Naive B cell (primary cell): Measurements from ENCODE around the gene FCGR2B. TPM values are rescaled to one million over a fixed set of nuclear protein-coding genes. Genes with fewer than 3 reads are reported as not detected.
"Not testable (repeated sequence)": the region's sequence is repeated elsewhere in the genome, so short reads cannot be mapped to it uniquely, and the experiment has no call there.

ENCODE experiments used
- ATAC-seq, 2 donors: fragments of 150-1000 bp; cut with Tn5 transposase; 2 replicates each; pipeline ENCODE4 v1.10.0; 2021; ENCODE audit warnings: low read depth in 2 of 2, mild to moderate bottlenecking in 2 of 2, moderate library complexity in 2 of 2
- DNase-seq: peaks from one replicate; pipeline ENCODE4 v3.0.0; 2022
- H3K27ac Mint-ChIP-seq, 6 donors: one replicate each; pipeline ENCODE4 v1.8.0; 2020 to 2022; ENCODE audit warnings: mild to moderate bottlenecking in 6 of 6, mixed read lengths in 6 of 6, moderate library complexity in 5 of 6, inconsistent platforms in 2 of 6
- H3K27me3 Mint-ChIP-seq, 3 donors: one replicate each; pipeline ENCODE4 v1.8.0; 2021 to 2022; ENCODE audit warnings: mixed read lengths in 3 of 3, mild to moderate bottlenecking in 1 of 3
- H3K36me3 Mint-ChIP-seq, 2 donors: one replicate each; pipeline ENCODE4 v1.8.0; 2020 to 2022; ENCODE audit warnings: mixed read lengths in 2 of 2, inconsistent platforms in 1 of 2, mild to moderate bottlenecking in 1 of 2
- H3K4me1 Mint-ChIP-seq, 3 donors: one replicate each; pipeline ENCODE4 v1.8.0; 2020 to 2022; ENCODE audit warnings: mixed read lengths in 3 of 3, inconsistent platforms in 1 of 3, mild to moderate bottlenecking in 1 of 3, moderate library complexity in 1 of 3
- H3K4me3 Mint-ChIP-seq, 8 donors: one replicate each; pipeline ENCODE4 v1.8.0; 2020 to 2022; ENCODE audit warnings: mild to moderate bottlenecking in 8 of 8, mixed read lengths in 8 of 8, moderate library complexity in 8 of 8, inconsistent platforms in 2 of 8
- H3K9me3 Mint-ChIP-seq, 7 donors: one replicate each; pipeline ENCODE4 v1.8.0; 2020 to 2022; ENCODE audit warnings: mixed read lengths in 7 of 7, mild to moderate bottlenecking in 5 of 7, inconsistent platforms in 2 of 7, moderate library complexity in 1 of 7
- polyA plus RNA-seq, 6 donors: library from polyadenylated mRNA; unstranded; fragments of 300-500 nt; fragmentation: Illumina TruSeq; gene quantifications; one replicate each; pipeline ENCODE4 v1.2.3, GENCODE V29; 2021; ENCODE audit warnings: low read depth in 6 of 6

Gene FCGR2B
- polyA plus RNA-seq, 6 donors from 2014 or later: 232 to 404 (median 304) TPM

DNA sequence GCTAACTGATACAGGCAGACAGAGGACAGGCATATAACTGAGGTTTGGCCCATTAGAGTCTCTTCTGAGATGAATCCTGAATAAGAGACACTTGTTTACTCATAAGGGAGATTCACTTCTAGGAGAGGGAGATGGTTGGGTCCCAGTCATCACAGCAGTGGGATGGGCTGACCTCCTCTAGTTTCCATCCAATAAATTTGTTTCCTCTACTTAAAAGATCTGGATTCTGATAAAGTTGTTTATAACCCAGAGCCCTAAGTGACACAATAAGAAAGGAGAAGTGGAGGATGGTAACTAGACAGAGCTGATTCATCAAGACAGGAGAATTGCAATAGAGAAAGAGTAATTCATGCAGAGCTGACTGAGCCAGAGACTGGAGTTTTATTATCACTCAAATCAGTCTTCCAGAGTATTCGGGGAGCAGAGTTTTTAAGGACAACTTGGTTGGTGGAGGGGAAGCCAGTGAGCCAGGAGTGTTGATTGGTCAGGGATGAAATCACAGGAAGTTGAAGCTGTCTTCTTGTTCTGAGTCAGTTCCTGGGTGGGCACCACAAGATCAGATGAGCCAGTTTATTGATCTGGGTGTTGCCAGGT is 26.7 kb upstream of the FCGR2B start:
- H3K4me3 Mint-ChIP-seq: peak overlapping the region in 2 of 8 donors; percentile 12 to 39
- not testable (repeated sequence) for H3K27me3 Mint-ChIP-seq, H3K4me1 Mint-ChIP-seq, H3K27ac Mint-ChIP-seq, DNase-seq, H3K9me3 Mint-ChIP-seq, H3K36me3 Mint-ChIP-seq
- ATAC-seq: peak in 1 of 2 donors; percentile 42

DNA sequence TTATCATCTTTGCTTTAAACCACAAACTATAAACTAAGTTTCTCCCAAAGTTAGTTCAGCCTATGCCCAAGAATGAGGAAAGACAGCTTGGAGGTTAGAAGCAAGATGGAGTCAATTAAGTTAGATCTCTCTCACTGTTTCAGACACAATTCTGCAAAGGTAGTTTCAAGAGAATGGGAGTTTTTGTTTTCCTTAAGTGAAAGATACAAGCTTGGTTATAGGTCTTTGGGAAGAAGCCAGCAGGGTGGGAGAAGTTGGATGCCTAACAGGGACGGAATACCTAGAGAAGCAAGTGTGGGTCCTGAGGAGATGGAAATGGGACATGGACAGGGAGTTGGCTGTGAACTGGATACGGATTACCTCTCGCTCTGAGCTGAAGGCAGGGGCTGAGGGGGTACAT is 26.0 kb upstream of the FCGR2B start:
- H3K27ac Mint-ChIP-seq, ATAC-seq, H3K4me1 Mint-ChIP-seq, H3K36me3 Mint-ChIP-seq, DNase-seq, H3K9me3 Mint-ChIP-seq, H3K27me3 Mint-ChIP-seq, H3K4me3 Mint-ChIP-seq: not testable (repeated sequence)

DNA sequence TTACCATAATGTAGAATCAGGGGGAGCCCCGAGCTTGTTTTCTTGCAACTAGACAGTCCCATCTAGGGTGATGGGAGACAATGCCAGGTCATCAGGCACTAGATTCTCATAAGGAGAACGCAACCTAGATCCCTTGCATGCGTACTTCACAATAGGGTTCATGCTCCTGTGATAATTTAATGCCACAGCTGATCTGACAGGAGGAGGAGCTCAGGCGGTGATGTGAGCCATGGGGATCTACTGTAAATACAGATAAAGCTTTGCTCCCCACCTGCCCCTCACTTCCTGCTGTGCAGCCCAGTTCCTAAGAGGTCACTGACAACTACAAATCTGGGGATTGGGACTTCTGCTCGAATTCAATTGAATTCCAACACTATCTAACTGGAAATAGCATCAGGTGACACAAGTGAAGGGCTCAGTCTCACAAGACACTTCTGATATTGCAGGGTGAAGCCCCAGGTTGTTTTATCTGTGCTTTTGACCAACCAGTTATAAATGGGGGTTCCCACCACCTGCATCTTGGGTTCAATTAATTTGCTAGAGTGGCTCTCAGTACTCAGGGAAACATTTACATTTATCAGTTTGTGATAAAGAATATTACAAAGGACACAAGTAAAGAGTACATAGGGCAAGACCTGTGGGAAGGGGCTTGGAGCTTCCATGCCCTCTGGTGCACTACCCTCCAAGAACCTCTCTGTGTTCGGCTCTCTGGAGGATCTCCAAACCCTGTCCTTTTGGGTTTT is 24.5 kb upstream of the FCGR2B start:
- H3K36me3 Mint-ChIP-seq, H3K27ac Mint-ChIP-seq, H3K4me3 Mint-ChIP-seq, H3K27me3 Mint-ChIP-seq, H3K9me3 Mint-ChIP-seq, DNase-seq, ATAC-seq: not testable (repeated sequence)
- peaks cover 2 to 14% (median 8%) of the 10 kb centered on the region in 3 donors for H3K4me1 Mint-ChIP-seq

DNA sequence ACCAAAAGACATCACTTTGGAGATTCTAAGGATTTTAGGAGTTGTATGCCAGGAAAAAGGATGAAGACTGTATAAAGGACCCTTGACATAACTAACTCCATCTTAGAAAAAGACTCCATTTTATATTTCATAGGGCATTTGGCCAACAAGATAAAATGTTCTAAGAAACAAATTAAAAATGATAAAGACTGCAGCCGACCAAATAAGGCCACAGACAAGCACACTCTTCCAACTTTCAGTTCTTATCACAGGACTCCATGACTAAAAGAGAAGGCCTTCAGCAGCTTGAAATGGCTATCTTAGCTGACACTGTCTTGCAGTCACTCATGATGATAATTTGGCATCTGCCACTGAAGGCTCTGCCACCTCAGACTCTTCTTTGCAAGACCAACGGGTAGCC is 23.7 kb upstream of the FCGR2B start:
- H3K4me1 Mint-ChIP-seq: peaks cover 5 to 14% (median 8%) of the 10 kb centered on the region in 3 donors
- H3K4me3 Mint-ChIP-seq, ATAC-seq, H3K36me3 Mint-ChIP-seq, H3K9me3 Mint-ChIP-seq, DNase-seq, H3K27me3 Mint-ChIP-seq, H3K27ac Mint-ChIP-seq: not testable (repeated sequence)

DNA sequence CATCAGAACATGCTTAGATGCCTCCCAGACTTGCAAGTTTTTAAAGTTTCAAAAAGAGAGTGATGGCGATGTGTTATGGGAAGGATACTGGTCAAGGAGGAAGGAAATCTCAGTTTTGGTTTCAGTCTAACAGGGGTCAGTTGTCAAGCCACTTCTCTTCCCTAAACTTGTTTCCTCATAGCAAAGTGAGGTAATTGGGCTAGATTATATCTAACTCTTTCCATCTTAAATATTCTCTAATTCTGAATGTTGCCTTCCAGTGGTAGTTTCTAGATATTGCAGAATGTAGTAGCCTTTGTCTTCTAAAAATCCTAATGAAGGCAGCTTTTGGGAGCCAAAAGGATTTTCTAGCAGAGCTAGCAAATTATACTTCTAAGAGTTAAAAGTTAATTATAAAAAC is 20.2 kb upstream of the FCGR2B start:
- Mint-ChIP-seq H3K27ac (peak overlapping the region in 1 of 6 donors; percentile 32), H3K4me3 (peak overlapping the region in 4 of 8 donors; percentile 6 to 69 (median 27)), H3K4me1 (peaks cover 8 to 11% (median 8%) of the 10 kb centered on the region in 3 donors)
- DNase-seq, H3K27me3 Mint-ChIP-seq, H3K36me3 Mint-ChIP-seq, H3K9me3 Mint-ChIP-seq: not testable (repeated sequence)
- ATAC-seq: peak; percentile 52 to 66

DNA sequence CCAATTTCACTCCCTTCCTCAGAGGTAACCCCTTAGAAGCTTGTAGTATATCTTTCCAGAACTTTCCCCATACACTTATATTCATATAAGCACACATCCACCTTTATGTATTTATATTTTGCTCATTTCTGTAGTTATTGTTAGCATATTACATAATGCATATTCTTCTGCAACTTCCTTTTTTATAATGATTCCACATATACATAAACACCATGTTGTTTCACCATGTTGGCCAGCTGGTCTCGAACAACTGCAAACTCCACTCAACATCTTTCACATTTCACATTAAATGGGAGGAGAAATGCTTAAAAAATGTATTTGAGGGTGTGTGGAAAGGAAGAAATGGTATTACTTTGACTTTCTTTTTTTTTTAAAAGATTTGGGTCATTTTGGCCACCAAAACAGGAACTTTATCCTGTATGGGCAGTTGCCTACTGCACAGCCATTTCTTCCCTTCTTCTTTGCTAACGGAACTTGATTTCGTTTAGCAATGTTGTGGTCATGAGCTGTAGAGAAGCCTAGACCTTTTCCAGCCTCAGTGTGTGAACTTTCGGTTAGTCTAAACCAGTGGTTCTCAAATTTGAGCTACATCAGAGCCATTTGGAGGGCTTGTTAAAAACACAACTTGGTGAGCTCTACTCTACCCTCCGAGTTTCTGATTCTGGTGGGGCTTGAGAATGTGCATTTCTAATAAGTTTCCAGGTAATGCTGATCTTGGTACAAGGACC is 19.3 kb upstream of the FCGR2B start:
- H3K4me1 Mint-ChIP-seq: peaks cover 10 to 13% (median 10%) of the 10 kb centered on the region in 3 donors
- not testable (repeated sequence) for H3K9me3 Mint-ChIP-seq, H3K36me3 Mint-ChIP-seq, H3K27ac Mint-ChIP-seq, DNase-seq, H3K27me3 Mint-ChIP-seq, ATAC-seq
- H3K4me3 Mint-ChIP-seq: peak overlapping the region in 1 of 8 donors; percentile 25

DNA sequence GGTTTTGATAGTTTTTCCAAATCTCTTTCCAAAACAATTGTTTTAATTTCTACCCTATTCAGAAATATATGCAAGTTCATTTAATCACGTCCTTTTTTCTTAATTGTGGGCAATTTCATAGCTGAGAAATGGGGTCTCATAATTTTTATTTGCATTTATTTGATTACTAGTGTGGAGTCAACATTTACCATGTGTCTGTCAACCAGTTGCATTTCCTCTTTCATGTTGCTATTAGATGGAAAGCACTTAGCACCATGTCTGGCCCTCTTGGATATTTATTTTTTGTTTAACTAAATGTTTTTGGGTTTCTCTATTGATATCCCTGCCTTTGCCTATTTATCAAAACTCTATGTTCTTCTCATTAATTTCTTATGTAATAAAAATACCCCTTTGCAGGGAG is 18.1 kb upstream of the FCGR2B start:
- not testable (repeated sequence) for ATAC-seq, H3K36me3 Mint-ChIP-seq, H3K4me3 Mint-ChIP-seq, H3K9me3 Mint-ChIP-seq, H3K27me3 Mint-ChIP-seq, DNase-seq
- Mint-ChIP-seq H3K27ac (peak overlapping the region in 1 of 6 donors; percentile 49), H3K4me1 (peaks cover 10 to 13% (median 10%) of the 10 kb centered on the region in 3 donors)

DNA sequence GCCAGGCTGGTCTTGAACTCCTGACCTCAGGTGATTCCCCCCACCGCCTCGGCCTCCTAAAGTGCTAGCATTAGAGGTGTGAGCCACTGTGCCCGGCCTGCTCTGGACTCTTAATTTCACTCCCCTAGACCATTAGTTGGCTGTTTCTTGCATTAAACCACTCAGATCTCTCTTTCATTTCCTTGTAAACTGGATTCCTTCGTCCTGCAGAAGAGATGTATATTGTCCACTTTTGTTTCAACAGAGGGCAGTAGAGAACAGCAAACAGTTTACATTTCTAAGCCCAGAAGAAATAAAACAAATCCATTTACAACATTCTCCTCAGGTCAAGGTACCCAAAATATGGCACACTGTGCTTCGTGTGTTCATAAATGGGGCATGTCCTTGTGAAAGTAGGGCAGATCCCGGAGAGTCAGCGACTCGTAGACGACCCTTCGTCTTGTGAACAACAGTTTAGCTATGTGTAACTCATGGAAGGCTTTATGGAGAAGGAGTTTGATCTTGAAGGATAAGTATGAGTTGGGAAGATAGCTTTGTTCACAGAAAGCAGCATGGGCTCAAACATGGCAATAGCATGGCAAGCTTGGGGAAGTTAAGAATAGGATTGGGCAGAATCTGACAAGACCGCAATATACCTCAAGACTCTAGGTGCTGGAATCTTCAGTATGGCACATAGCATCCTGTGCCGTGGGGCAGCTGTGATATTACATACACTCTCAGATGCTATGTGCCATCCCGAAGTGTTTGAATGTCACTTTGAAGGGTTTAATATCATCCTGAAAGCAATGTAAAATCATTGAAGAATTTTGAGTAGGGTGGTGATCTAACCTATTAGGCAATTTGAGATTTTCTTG is 15.2 kb upstream of the FCGR2B start:
- not testable (repeated sequence) for H3K27ac Mint-ChIP-seq, H3K4me3 Mint-ChIP-seq, H3K36me3 Mint-ChIP-seq, H3K9me3 Mint-ChIP-seq, H3K4me1 Mint-ChIP-seq
- ATAC-seq (peak; percentile 48 to 71), DNase-seq (peak; percentile 41)
- peaks cover 0 to 12% (median 8%) of the 10 kb centered on the region in 3 donors for H3K27me3 Mint-ChIP-seq

DNA sequence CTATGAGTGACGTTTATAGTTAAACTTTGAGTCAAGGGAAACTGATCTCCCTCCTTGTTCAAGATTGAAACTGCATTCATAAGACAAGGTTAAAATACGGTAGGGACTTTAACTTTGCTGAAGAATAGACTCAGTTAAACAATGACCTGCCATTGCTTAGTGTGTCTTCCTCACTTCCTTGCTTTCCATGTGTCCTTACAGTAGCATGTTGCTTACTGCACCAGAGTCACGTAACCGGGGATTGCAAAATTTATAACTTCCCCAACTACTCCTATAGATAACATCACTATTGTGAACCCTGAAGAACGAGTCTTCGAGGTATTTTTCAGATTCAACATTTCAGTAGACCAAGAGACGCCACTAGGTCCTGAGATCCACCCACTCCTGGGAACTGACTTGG is 9.4 kb upstream of the FCGR2B start:
- H3K4me3 Mint-ChIP-seq, H3K9me3 Mint-ChIP-seq, H3K36me3 Mint-ChIP-seq, H3K27ac Mint-ChIP-seq, DNase-seq, H3K4me1 Mint-ChIP-seq, H3K27me3 Mint-ChIP-seq, ATAC-seq: not testable (repeated sequence)

DNA sequence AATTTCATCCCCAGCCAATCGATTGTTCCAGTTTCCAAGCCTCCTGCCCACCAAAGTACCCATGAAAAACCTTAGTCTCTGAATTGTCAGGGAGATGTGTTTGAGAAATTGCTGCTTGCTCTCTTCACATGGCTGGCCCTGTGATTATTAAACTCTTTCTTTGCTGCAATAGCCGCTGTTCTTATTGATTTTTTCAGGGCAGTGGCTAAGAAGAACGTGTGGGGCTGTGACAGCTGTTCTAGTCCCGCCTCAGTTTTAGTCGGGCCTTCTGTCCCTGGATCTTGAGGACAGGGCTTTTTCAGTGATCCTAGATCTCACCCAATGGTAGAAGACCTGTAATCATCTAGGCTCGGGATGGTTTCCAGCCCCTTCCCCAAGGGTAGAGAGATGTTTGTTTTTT is 9.0 kb upstream of the FCGR2B start:
- H3K36me3 Mint-ChIP-seq, H3K27me3 Mint-ChIP-seq, H3K27ac Mint-ChIP-seq: not testable (repeated sequence)

DNA sequence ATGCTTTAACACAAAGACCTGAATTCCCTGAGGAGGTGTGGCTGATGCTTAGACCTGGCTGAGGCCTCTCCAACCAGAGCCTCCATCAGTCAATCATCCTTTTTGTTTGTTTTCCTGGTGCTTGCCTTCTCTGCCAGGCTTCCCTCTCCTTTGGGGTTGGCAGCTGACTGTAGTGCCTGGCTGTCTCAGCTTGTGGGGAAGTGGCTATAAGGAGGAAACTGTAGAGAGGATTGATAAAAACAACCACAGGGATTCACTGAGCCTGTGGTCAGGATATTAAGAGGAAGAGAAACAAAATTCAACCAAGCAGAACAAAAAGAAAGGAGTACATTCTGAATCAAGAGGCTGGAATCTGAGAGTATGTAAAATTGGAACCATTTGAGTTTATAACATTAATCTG is 4.4 kb upstream of the FCGR2B start:
- peak; percentile 60 to 64 for ATAC-seq
- not testable (repeated sequence) for H3K4me3 Mint-ChIP-seq, H3K36me3 Mint-ChIP-seq, H3K27me3 Mint-ChIP-seq, H3K27ac Mint-ChIP-seq, H3K4me1 Mint-ChIP-seq, H3K9me3 Mint-ChIP-seq
- peak; percentile 7 for DNase-seq

More for the DNA sequence above, 9.0 kb upstream of the FCGR2B start:
- not testable (repeated sequence) for H3K4me1 Mint-ChIP-seq, H3K9me3 Mint-ChIP-seq, ATAC-seq, DNase-seq, H3K4me3 Mint-ChIP-seq

DNA sequence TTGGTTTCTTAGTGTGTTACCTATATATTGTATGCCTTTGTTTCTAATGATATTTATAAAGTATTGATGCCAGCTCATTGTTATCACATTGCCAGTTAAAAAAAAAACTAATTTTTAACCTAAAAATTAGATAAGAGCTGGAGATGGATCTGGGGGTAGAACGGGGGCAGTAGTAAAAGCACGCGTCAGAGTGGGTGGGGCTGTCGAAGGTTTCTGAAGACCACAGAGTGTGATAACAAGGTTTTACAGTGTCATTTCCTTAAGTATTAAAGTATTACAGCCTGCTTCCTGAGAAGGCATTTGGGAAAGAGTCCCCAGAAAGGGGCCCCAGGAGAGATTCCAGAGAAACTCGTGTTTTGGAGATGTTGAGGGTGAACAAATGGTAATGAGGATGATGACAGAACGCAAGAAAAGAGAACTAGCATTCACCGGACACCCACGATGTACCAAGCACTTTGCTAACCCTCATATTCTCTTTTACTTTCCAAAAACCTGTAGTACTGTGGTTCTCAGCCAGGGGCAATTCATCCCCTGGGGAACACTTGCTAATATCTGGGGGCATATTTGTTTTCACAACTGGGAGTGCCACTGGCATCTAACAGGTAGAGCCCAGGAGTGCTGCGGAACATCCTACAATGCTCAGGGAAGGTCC is 1.2 kb upstream of the FCGR2B start:
- DNase-seq (peak; percentile 6), ATAC-seq (peak; percentile 31 to 32)
- not testable (repeated sequence) for H3K27ac Mint-ChIP-seq, H3K36me3 Mint-ChIP-seq, H3K4me1 Mint-ChIP-seq, H3K9me3 Mint-ChIP-seq, H3K4me3 Mint-ChIP-seq, H3K27me3 Mint-ChIP-seq

DNA sequence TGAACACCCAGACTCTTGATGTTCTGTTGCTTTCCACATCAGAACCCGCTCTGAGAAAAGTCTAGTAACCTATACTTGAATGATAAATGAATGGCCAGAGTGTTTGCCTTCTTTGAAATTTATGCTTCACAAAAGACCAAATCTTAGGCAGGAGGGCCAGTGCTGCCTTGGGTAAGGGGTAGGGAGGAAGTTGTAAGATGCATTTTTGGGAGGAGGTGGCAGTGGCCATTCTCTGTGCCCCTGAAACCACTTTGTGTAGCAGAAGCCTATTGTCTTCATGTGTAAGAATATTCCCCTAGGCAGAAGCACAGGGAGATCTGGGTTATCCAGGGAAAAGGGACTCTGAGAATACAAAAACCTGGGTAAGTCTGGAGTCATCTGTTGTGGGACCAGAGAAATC is 626 bp downstream of the FCGR2B start:
- H3K36me3 Mint-ChIP-seq, H3K9me3 Mint-ChIP-seq, H3K27me3 Mint-ChIP-seq, H3K4me1 Mint-ChIP-seq, DNase-seq, H3K27ac Mint-ChIP-seq: not testable (repeated sequence)
- H3K4me3 Mint-ChIP-seq: peak overlapping the region in 3 of 8 donors; percentile 30 to 42 (median 41)
- ATAC-seq: peak; percentile 23 to 36
